ENCODE results near the gene PRRT4. TPM values are rescaled to one million over a fixed set of nuclear protein-coding genes. Genes with fewer than 3 reads are reported as not detected.

PRRT4 gene
- not detected for total RNA-seq (2021; fragmentation: NEBNext Ultra II Directional; extraction: Animal tissue kit (Norgen Biotek cat#: 25700))
- long read RNA-seq = 0 reads

GRCh38 chr7:128361411-128362379 is at the start of gene PRRT4:
Gene PRRT4, minus strand, starts transcription at chr7:128361690.
- Mint-ChIP-seq H3K4me1 (ENCODE audit: low read depth) (peaks cover 32% of the 10 kb centered on the region), H3K27ac (no peak within 1 kb of the TSS), H3K36me3 (ENCODE audit: low read depth) (no peaks in the 10 kb centered on the region), H3K9me3 (no peaks in the 10 kb centered on the region), H3K4me3 (peak within 1 kb of the TSS; percentile 77), H3K27me3 (ENCODE audit: insufficient read depth) (peaks cover 72% of the 10 kb centered on the region)
- no peak for DNase-seq
- no peak for TF ChIP-seq CTCF (IDR thresholded peaks at IDR 0.05)

GRCh38 chr7:128410451-128410753 is 48.9 kb upstream of the PRRT4 start:
- Mint-ChIP-seq H3K4me3 (peak overlapping the region; percentile 90), H3K9me3 (peaks cover 10% of the 10 kb centered on the region), H3K27ac (peak overlapping the region; percentile 86), H3K4me1 (ENCODE audit: low read depth) (peaks cover 15% of the 10 kb centered on the region), H3K27me3 (ENCODE audit: insufficient read depth) (peaks cover 7% of the 10 kb centered on the region), H3K36me3 (ENCODE audit: low read depth) (peaks cover 6% of the 10 kb centered on the region; the same call in 1 of the 2 replicates)
- no peak for TF ChIP-seq CTCF (IDR thresholded peaks at IDR 0.05)
- DNase-seq = no peak

- no peak for TF ChIP-seq CTCF (IDR thresholded peaks at IDR 0.05)
- DNase-seq = peak; percentile 75
- H3K9me3 Mint-ChIP-seq = peaks cover 10% of the 10 kb centered on the region
- H3K4me3 Mint-ChIP-seq = peak within 1 kb of the TSS; percentile 90
- peaks cover 17% of the 10 kb centered on the region for H3K4me1 Mint-ChIP-seq (ENCODE audit: low read depth)
- peaks cover 6% of the 10 kb centered on the region; the same call in 1 of the 2 replicates for H3K36me3 Mint-ChIP-seq (ENCODE audit: low read depth)
- peak within 1 kb of the TSS; percentile 86 for H3K27ac Mint-ChIP-seq
- peaks cover 7% of the 10 kb centered on the region for H3K27me3 Mint-ChIP-seq (ENCODE audit: insufficient read depth)
Observed at GRCh38 chr7:128409596-128410450, 48.3 kb upstream of the PRRT4 start, which contains the start of gene IMPDH1. Gene IMPDH1, minus strand, starts transcription at chr7:128409982. Its CDS starts 81 bp downstream, at chr7:128409901.

GRCh38 chr7:128408709-128409595 is 47.5 kb upstream of the PRRT4 start:
- no peak for TF ChIP-seq CTCF (IDR thresholded peaks at IDR 0.05)
- H3K4me1 Mint-ChIP-seq (ENCODE audit: low read depth) = peaks cover 26% of the 10 kb centered on the region
- H3K36me3 Mint-ChIP-seq (ENCODE audit: low read depth) = peaks cover 6% of the 10 kb centered on the region; the same call in 1 of the 2 replicates
- peak overlapping the region; percentile 59 for H3K27ac Mint-ChIP-seq
- peaks cover 9% of the 10 kb centered on the region for H3K9me3 Mint-ChIP-seq
- peaks cover 7% of the 10 kb centered on the region for H3K27me3 Mint-ChIP-seq (ENCODE audit: insufficient read depth)
- peak overlapping the region; percentile 90 for H3K4me3 Mint-ChIP-seq
- no peak for DNase-seq
